Measurements from ENCODE around the gene OSTM1.
A peak's percentile ranks its signal among the peaks of the same experiment; 100 is the strongest.

The OSTM1 gene

GRCh38 chr6:108074359-108075144, at the start of gene OSTM1:
OSTM1 (minus strand) TSS chr6:108074741; CDS start chr6:108074651, 90 bp downstream.
- peak; percentile 67 for DNase-seq

DNA sequence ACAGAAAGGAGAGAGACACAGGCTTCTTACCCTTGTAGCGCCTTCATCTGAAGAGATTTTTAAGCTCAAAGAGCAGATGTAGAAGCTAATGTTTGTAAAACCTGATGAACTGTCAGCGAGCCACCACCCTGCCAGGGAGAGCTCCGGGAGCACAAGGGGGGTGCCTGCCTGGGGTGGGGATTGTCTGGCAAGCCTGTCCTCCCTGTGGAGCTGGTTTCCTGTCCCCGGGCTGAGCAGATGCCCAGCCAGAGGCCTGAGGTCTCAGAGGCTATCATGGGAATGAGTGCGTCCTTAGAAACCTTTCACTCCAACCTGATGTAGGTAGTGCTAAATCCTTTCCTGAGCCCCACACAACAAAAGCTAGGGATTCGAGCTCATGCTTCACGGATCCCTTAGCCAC, 49.4 kb upstream of the OSTM1 start:
- DNase-seq, result peak; percentile 34

- no peak for DNase-seq
Observed at GRCh38 chr6:108123481-108123929, 49.0 kb upstream of the OSTM1 start.

DNA sequence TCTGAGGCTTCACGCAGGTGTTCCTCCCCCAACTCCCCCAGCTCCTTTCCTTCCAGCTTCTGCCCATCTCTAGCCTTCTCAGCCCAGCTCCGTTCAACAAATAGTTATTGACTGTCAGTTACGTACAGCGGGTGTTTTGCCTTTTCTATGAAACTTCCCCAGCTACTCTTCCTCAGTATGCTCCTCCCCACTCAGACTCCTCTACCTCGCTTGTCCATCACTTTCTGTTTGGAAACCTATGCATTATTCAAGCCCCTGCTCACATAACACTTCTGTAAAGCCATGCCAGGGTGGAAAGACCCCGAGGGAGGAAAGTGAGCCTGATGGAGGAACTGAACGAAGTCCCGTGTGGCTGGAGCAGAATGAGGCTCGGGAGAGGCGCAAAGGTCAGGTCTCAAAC, 47.1 kb upstream of the OSTM1 start:
- DNase-seq, result no peak

DNA sequence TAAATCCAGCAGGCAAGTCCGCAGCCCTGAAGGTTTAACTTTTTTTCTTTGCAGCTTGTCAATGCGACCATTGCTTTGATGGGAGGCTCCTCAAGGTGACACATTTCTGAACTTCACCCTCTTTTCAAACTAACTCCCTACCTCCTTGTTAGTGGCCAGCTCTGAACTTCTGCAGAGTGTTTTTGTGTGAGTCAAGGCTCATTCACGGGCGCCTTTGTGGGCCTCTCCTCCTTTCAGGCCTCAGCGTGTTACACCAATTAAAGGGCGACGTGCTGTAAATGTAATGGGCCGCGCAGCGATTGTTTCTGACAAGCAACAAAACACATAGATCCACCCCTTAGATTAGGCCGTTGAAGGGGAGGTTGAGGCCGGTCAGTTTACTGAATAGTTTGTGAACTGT, 45.8 kb upstream of the OSTM1 start:
- no peak for DNase-seq

DNA sequence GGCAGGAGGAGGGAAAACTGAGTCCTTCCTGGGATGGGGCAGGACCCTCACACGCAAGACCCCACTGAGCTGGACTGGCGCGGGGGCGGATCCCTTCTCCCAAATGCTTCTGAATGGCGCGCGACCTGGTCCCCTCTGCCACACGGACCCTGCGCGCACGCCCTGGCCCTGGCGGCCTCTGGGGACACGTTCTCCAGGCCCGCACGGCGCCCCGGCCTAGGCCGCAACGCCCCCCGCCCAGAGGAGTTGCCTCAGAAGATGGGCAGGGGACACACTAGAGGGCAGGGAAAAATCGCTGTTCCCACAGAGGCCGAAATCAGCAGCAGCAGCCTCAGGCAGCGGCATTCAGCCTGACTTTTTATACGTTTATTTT, 45.2 kb upstream of the OSTM1 start:
- no peak for DNase-seq

GRCh38 chr6:108118810-108119768, 44.5 kb upstream of the OSTM1 start:
- DNase-seq, result no peak

DNA sequence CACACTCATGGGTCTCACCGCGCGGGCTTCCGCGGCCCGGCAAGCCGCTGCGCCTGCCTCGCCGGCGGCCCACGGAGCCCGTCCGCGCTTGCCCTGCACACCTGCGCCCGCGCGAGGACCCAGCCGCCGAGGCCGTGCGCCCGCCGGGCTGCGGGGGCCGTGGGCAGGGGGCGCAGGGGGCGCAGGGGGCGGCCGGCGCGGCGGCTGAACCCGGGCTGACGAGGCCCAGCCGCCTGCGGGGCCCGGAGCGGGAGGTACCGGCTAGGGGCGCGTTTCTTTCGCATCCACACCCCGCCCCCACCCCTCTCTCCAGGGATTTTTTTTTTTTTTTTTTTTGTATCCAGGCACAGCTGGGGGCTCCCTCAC, 43.8 kb upstream of the OSTM1 start:
- DNase-seq, result no peak

DNA sequence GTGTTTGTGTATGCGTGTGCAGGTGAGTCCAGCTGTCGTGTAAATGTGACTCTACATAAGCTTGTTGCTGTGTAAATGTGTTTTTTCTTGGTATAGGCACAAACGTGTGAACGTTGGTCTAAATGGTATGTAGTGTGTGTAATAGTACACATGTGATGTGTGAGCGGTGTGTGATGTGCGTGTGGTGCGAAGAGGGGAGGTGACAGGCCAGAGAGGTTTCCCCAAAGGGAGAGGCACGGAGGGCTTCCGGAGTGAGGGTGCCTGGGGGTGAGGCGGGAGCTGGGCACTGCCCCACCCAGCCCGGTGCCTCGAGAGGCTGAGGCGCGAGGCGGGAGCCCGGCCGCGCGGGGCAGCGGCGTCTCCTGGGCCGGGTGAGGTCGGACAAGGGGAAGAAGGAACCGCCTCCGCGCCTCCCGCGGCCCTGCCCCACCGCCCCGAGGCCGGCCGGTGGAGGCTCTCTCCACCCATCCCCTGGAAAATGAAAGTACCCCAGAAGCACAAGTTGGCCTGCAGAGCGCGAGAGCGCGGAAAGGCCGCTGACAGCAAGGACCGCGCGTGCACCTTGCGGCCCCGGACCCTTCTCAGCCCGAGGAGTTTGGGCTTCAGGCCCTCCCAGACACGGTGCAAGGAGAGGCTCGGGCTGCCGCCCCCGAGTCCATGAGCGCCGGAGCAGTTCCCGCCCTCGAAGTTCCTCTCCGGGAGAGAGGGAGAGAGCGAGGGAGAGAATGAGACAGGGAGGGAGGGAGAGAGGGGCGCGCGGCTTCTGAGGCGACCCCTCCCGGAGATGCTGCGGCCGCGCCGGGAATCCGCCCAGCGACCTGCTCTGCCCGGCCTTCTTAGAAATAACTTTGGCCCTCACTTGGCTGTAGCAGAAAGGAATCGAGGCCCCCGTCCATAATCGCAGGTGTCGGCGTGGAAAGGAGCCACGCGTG, 43.2 kb upstream of the OSTM1 start:
- no peak for DNase-seq

DNA sequence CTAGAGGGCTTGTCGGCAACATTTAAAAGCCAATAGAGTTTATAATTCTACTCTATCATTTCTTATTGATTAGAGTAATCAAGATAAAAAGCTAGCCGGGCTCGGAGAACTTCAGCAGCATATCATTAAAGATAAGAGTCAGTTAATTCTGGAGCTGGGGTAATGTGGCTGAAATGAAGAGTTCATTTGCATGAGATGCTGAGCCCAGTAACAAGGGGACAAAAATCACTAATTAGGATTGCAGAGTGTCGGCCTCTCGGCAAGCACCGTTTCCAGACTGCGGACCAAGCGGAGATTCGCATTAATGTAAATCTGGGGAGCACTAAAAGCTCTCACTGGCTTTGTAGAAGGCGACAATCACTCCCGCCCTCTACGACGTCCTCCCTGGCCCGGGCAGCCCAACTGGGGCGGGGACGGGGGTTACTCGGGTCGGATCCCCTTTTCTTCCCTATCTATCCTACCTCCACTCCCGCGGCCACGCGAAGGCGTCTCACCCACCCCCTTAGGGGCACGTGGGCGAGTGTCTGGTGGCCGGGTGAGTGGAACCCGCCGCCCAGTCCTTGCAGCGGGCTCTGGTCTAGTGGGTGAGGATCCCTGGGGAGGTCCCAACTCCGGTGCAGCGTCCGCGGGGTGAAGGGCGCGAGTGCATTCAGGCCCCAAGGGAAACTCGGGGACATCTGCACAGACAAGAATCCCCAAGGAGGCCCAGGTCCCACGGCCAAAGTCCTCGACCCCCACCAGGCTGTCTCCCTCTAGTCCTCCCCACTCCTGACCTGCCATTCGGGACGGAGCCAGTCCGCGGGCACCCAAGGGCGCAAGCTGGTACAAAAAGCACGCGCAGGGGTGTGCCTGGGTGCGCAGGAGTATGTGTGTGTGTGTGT, 42.2 kb upstream of the OSTM1 start:
- no peak for DNase-seq

GRCh38 chr6:108115598-108116058, 41.1 kb upstream of the OSTM1 start:
- no peak for DNase-seq

DNA sequence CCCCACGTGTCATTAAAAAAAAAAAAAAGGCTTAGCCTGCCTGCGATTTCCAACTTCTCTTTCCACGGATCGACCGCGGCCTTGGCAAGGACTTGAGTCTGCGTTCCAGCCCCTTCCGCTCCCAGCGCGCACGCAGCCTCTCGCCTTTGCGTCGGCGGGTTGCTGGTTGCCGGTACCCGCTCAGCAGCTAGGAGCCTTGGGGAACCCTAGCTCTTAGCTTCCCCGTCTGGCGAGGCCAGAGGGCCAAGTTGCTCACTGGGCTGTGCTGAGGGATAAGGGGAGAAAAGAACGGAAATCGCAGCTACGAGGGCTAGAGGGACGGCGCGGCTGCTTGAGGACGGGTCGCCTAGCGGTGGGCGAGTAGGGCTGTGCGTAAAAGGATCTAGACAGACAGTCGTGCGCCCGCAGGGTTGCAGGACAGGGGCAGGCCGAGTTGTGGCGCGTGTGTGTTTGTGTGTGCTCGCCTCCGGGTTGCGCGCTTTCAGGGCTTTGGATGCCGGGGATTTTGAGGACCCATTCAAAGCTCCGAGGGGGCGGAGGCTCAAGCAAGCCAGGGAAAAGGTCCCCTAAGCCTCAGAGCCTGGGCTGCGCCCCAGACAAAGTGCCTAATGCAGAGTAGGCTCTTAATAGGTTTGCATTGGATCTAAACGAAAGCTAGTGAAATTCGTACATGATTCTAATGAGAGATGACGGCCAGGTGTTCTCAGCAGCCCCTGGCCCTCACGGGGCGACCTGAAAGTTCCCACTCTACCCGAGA, 40.5 kb upstream of the OSTM1 start:
- DNase-seq, result no peak

DNA sequence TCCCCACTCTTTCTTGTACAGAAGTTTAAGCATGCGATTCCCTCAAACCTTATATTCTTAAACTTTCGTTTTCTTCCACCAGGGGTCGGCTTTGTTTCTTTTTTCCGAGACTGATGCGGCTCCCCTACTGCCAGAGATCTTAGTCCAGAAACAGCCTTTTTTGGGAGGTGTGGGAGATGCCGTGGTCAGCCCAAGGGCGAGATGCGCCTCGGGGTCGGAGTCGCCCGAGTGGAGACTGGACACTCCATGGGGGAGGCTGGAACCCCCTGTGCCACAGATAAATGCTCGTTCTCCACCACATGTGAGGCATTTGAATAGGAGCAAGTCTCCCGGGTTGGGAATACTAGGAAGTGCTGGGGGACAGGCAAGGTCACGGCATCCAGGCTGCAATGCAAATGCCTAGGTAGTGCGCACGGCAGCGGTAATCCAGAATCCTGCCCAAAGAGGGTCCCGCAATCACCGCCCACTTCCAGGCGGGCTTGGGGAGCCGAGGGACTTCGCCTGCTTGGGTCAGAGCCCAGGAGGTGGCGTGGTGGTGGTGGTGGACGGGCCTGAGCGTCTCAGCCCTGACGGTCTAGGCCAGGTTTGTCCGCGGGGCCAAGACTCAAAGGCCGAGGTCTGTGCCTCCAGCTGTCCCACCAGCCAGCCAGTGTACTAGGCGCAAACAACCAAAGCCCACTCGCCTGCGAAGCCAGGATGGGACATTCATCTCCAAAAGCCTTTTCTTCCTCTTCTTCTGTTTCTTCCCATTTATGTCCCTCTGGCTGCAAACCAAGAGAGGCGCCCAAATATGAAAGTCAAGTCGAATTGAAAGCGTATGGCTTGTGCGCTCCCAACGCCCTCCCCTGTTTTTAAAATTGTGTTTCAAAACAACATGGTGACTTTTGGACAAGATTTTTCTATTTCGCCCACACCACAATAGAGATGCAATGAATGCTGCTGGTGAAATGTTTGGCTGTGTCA, 39.3 kb upstream of the OSTM1 start:
- peak; percentile 30 for DNase-seq

GRCh38 chr6:108108374-108108773, 33.8 kb upstream of the OSTM1 start:
- DNase-seq, result no peak

DNA sequence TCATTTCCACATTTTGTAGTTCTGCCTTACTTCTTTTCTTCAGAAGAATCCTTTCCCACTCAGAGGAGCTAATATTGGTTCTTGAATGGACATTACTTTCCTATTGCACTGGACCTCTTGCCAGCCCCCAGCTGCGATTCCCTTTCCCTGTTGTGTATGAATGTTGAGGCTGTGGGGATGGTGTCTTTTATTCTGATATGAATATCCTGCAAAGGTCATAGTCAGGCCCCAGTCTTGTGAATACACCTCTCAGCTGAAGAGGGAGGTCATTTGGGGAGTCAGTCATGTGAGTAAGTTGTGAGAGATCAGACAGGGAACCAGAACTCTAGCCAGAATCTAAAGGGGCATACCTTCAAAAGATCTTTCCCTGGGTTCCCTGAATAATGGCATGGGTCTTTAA, 32.6 kb upstream of the OSTM1 start:
- no peak for DNase-seq

GRCh38 chr6:108106694-108107093, 32.2 kb upstream of the OSTM1 start:
- DNase-seq, result no peak

GRCh38 chr6:108106261-108106660, 31.7 kb upstream of the OSTM1 start:
- DNase-seq, result no peak

GRCh38 chr6:108105571-108105970, 31.0 kb upstream of the OSTM1 start:
- DNase-seq, result no peak

GRCh38 chr6:108102965-108103364, 28.4 kb upstream of the OSTM1 start:
- no peak for DNase-seq

GRCh38 chr6:108100003-108100402, 25.5 kb upstream of the OSTM1 start:
- DNase-seq, result no peak

Data from COR-L47 (cell line).